Ascending aorta (tissue), 2 donors: ENCODE results near the gene ZFX. TPM values are rescaled to one million over a fixed set of nuclear protein-coding genes. Genes with fewer than 3 reads are reported as not detected.

Experiments
- DNase-seq, 2 donors: peaks; one replicate each; pipeline ENCODE4 v3.0.0-alpha.2; 2019; ENCODE audit warnings: low spot score in 2 of 2
- H3K27ac ChIP-seq, 2 donors: fragments of 200-600 bp; sonication (generic); one replicate each; pipeline ENCODE4 v1.5.1; 2016 to 2017; ENCODE audit warnings: mild to moderate bottlenecking in 1 of 2
- H3K27me3 ChIP-seq: fragments of 200-600 bp; sonication (generic); one replicate; pipeline ENCODE4 v1.5.1; 2017
- H3K36me3 ChIP-seq, 2 donors: fragments of 200-600 bp; sonication (generic); one replicate each; pipeline ENCODE4 v1.5.1; 2016
- H3K4me1 ChIP-seq, 2 donors: fragments of 200-600 bp; sonication (generic); one replicate each; pipeline ENCODE4 v1.5.1; 2016 to 2017; ENCODE audit warnings: mild to moderate bottlenecking in 1 of 2
- H3K4me3 ChIP-seq, 2 donors: fragments of 200-600 bp; sonication (generic); one replicate each; pipeline ENCODE4 v1.5.1; 2016 to 2017; ENCODE audit warnings: mild to moderate bottlenecking in 1 of 2
- H3K9me3 ChIP-seq, 2 donors: fragments of 200-600 bp; sonication (generic); one replicate each; pipeline ENCODE4 v1.5.1; 2016
- CTCF ChIP-seq, 3 experiments: fragments of 200-600 bp in 2 of 3; fragments of 450-650 bp in 1 of 3; sonication (generic) in 2 of 3; IDR thresholded peaks; one replicate each; pipeline ENCODE4 v1.5.1; 2016 to 2019; ENCODE audit warnings: antibody characterized with exemption in 3 of 3, mild to moderate bottlenecking in 1 of 3, moderate library complexity in 1 of 3
- intact Hi-C: fragments of 100-400 bp; cut with DNase I; formaldehyde crosslinking; loops from one replicate; pipeline ENCODE4 v1.15.1; 2023
- total RNA-seq: library from RNA; depleted of rRNA; stranded (reverse); fragments of >200 nt; gene quantifications from one replicate; pipeline ENCODE4 v1.1.0, GENCODE V29; 2016

The ZFX gene
- total RNA-seq, 1 donor from 2014 or later, result 23.4 TPM

GRCh38 chrX:24264383-24264782 lies 114.9 kb downstream of the ZFX start:
- TF ChIP-seq CTCF (IDR thresholded peaks at IDR 0.05), result no peak
- no peaks in the 10 kb centered on the region for H3K27me3 ChIP-seq

More at GRCh38 chrX:24264383-24264782, 114.9 kb downstream of the ZFX start:
- no peak overlapping the region for H3K4me3 ChIP-seq
- no peaks in the 10 kb centered on the region for H3K9me3 ChIP-seq
- no peak overlapping the region for H3K27ac ChIP-seq
- intact Hi-C loops, result no loop called here
- no peaks in the 10 kb centered on the region for H3K4me1 ChIP-seq
- H3K36me3 ChIP-seq, result no peaks in the 10 kb centered on the region
- no peak for DNase-seq

Other genes with a start within 250 kb of the ZFX start
- not detected for gene APOO, start 241.8 kb upstream of the ZFX start, total RNA-seq
- gene CXorf58, start 241.7 kb upstream of the ZFX start, total RNA-seq, result not detected
- gene KLHL15, start 122.5 kb upstream of the ZFX start, total RNA-seq, result 3.1 TPM
- 60.7 TPM for gene EIF2S3, start 94.8 kb upstream of the ZFX start, total RNA-seq
- gene SUPT20HL2, start 164.3 kb downstream of the ZFX start, total RNA-seq, result 3.2 TPM
- 1.7 TPM for gene SUPT20HL1, start 210.9 kb downstream of the ZFX start, total RNA-seq